CD14-positive monocyte (primary cell): ENCODE data around the gene PMF1. TPM values are rescaled to one million over a fixed set of nuclear protein-coding genes. Genes with fewer than 3 reads are reported as not detected.
"Not testable (repeated sequence)": the region's sequence is repeated elsewhere in the genome, so short reads cannot be mapped to it uniquely, and the experiment has no call there.

ENCODE experiments used
- DNase-seq, 3 donors: peaks; one replicate each; pipeline ENCODE4 v3.0.0-alpha.2; 2011 to 2022
- H2AFZ ChIP-seq: 2 replicates; pipeline ENCODE4 v1.6.0; 2012; ENCODE audit warnings: mild to moderate bottlenecking, low read depth, low read length, inconsistent platforms; ENCODE audit not compliant: insufficient read depth, poor library complexity, severe bottlenecking
- H3K27ac ChIP-seq, 2 donors: 1 replicate in 1 of 2; 2 replicates in 1 of 2; pipeline ENCODE4 v1.5.1; 2012 to 2013; ENCODE audit warnings: low read length in 2 of 2, control low read depth in 1 of 2, inconsistent platforms in 1 of 2, low read depth in 1 of 2, mild to moderate bottlenecking in 1 of 2
- H3K27me3 ChIP-seq, 2 donors: one replicate each; pipeline versions ENCODE4 v1.6.0 to v1.6.1; 2011 to 2013; ENCODE audit warnings: low read length in 2 of 2; ENCODE audit not compliant: control insufficient read depth in 2 of 2, insufficient read depth in 2 of 2
- H3K36me3 ChIP-seq, 2 donors: replicated peaks in 1 of 2; 1 replicate in 1 of 2; 2 replicates in 1 of 2; pipeline versions ENCODE4 v1.5.1 to v1.6.1; 2012 to 2013; ENCODE audit warnings: low read length in 2 of 2, control low read depth in 1 of 2, inconsistent platforms in 1 of 2, mild to moderate bottlenecking in 1 of 2; ENCODE audit not compliant: insufficient read depth in 2 of 2, control insufficient read depth in 1 of 2
- H3K4me1 ChIP-seq, 2 donors: 1 replicate in 1 of 2; 2 replicates in 1 of 2; pipeline versions ENCODE4 v1.5.1 to v1.6.1; 2012 to 2013; ENCODE audit warnings: low read length in 2 of 2, control low read depth in 1 of 2, inconsistent platforms in 1 of 2, mild to moderate bottlenecking in 1 of 2, moderate library complexity in 1 of 2; ENCODE audit not compliant: insufficient read depth in 2 of 2, control insufficient read depth in 1 of 2
- H3K4me2 ChIP-seq: replicated peaks from 2 replicates; pipeline ENCODE3; 2012; ENCODE audit warnings: low read length, moderate library complexity, mild to moderate bottlenecking; ENCODE audit not compliant: poor library complexity, severe bottlenecking; ENCODE audit errors: extremely low read depth
- H3K4me3 ChIP-seq, 3 experiments: fragments of 200-600 bp in 1 of 3; sonication (generic) in 1 of 3; replicated peaks in 1 of 3; 1 replicate in 2 of 3; 2 replicates in 1 of 3; pipeline ENCODE4 v1.5.1; 2011 to 2013; ENCODE audit warnings: low read length in 3 of 3, mild to moderate bottlenecking in 3 of 3, control low read depth in 2 of 3, low read depth in 2 of 3, inconsistent platforms in 1 of 3, moderate library complexity in 1 of 3
- H3K79me2 ChIP-seq: 2 replicates; pipeline ENCODE4 v1.6.0; 2012; ENCODE audit warnings: mild to moderate bottlenecking, control low read depth, inconsistent platforms, low read length, moderate library complexity; ENCODE audit not compliant: insufficient read depth
- H3K9ac ChIP-seq: 2 replicates; pipeline ENCODE4 v1.6.0; 2017; ENCODE audit warnings: low read length, mild to moderate bottlenecking; ENCODE audit not compliant: insufficient read depth, poor library complexity, severe bottlenecking
- H3K9me3 ChIP-seq, 2 donors: replicated peaks in 1 of 2; 1 replicate in 1 of 2; 2 replicates in 1 of 2; pipeline versions ENCODE4 v1.5.1 to v1.6.1; 2012 to 2013; ENCODE audit warnings: low read length in 2 of 2, control low read depth in 1 of 2; ENCODE audit not compliant: control insufficient read depth in 1 of 2, insufficient read depth in 1 of 2
- H4K20me1 ChIP-seq: 2 replicates; pipeline ENCODE4 v1.6.0; 2012; ENCODE audit warnings: mild to moderate bottlenecking, low read length, control low read depth, moderate library complexity; ENCODE audit not compliant: insufficient read depth
- H3K27ac Mint-ChIP-seq, 7 donors: one replicate each; pipeline ENCODE4 v1.8.0; 2020; ENCODE audit warnings: mild to moderate bottlenecking in 7 of 7, mixed read lengths in 7 of 7, moderate library complexity in 6 of 7, inconsistent platforms in 2 of 7
- H3K27me3 Mint-ChIP-seq, 3 donors: one replicate each; pipeline ENCODE4 v1.8.0; 2021 to 2022; ENCODE audit warnings: low read depth in 3 of 3, mild to moderate bottlenecking in 3 of 3, mixed read lengths in 3 of 3, moderate library complexity in 3 of 3, inconsistent platforms in 1 of 3
- H3K36me3 Mint-ChIP-seq, 2 donors: one replicate each; pipeline ENCODE4 v1.8.0; 2020; ENCODE audit warnings: mixed read lengths in 2 of 2, inconsistent platforms in 1 of 2, mild to moderate bottlenecking in 1 of 2
- H3K4me1 Mint-ChIP-seq: one replicate; pipeline ENCODE4 v1.8.0; 2020; ENCODE audit warnings: mild to moderate bottlenecking, mixed read lengths
- H3K4me3 Mint-ChIP-seq, 2 donors: one replicate each; pipeline ENCODE4 v1.8.0; 2020; ENCODE audit warnings: mild to moderate bottlenecking in 2 of 2, mixed read lengths in 2 of 2, moderate library complexity in 1 of 2
- H3K9me3 Mint-ChIP-seq, 7 donors: one replicate each; pipeline ENCODE4 v1.8.0; 2020 to 2022; ENCODE audit warnings: mixed read lengths in 7 of 7, mild to moderate bottlenecking in 6 of 7, moderate library complexity in 6 of 7, inconsistent platforms in 2 of 7
- WGBS: methylation state at CpG from one replicate; pipeline ENCODE4 v1.1.5; 2013; ENCODE audit warnings: missing lambda C conversion rate; ENCODE audit not compliant: insufficient coverage; 5-methylcytosine and 5-hydroxymethylcytosine counted together
- intact Hi-C, 2 donors: fragments of 100-400 bp; cut with micrococcal nuclease; formaldehyde crosslinking; loops; one replicate each; pipeline versions ENCODE4 v1.15.0 to v1.15.1; 2023
- polyA plus RNA-seq, 3 donors: library from polyadenylated mRNA; depleted of rRNA in 1 of 3; unstranded in 2 of 3; stranded (reverse) in 1 of 3; fragments of 300-500 nt in 2 of 3; fragments of >200 nt in 1 of 3; fragmentation: Illumina TruSeq in 2 of 3; gene quantifications; 1 replicate in 2 of 3; 2 replicates in 1 of 3; pipeline ENCODE4 v1.2.3, GENCODE V29; 2012 to 2021

PMF1 gene
- polyA plus RNA-seq, 3 donors: 83.7 to 90.4 (median 86.1) TPM

DNA sequence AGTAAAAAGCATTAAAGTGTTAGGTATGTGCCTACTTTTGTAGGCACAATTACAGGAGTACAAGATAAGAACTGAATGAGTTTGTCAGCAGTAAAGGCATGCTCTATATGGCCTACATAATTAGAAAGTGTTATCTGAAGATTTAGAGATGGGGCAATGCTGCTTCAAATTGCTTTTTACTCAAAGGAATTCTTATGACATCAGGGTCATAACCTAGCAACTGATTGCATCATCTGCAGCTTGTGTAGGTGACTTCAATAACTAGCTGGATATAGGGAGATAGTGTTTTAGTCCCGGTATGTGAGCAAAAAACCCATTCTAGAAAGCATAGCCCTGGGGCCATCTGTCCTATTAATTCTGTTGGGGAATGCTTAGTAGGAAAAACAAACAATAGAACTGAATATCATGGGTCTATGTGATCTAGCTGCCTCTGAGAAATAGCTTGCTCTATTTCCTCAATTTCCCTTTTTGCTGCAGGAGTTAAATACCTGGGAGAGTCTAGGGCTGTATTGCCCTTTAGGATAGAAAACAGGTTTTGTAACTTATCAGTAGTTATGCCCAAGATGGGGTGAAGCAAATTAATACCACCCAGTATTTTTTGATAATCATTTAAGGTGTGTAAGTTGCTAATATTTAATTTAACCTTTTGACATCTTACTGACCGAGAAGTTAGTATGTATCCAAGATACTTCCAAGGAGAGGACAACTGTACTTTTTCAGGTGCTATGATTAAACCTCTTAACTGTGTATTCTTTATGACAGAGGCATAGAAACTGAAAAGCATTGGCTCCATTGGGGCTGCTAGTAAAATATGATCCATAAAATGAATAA lies 26.2 kb upstream of the PMF1 start:
- intact Hi-C loops, H3K27me3 ChIP-seq, H3K9ac ChIP-seq, H3K27ac Mint-ChIP-seq, H3K27me3 Mint-ChIP-seq, H2AFZ ChIP-seq, H4K20me1 ChIP-seq, H3K4me3 Mint-ChIP-seq, DNase-seq, H3K4me3 ChIP-seq, H3K4me2 ChIP-seq, H3K36me3 ChIP-seq, H3K4me1 ChIP-seq, H3K9me3 ChIP-seq, H3K4me1 Mint-ChIP-seq, H3K27ac ChIP-seq, H3K79me2 ChIP-seq: not testable (repeated sequence)
- whole genome bisulfite sequencing: no CpG with 5 or more reads among the region's 2 CpGs
- H3K36me3 Mint-ChIP-seq: peaks cover 15 to 27% of the 10 kb centered on the region in 2 donors
- peaks cover 0 to 11% (median 6%) of the 10 kb centered on the region in 7 donors for H3K9me3 Mint-ChIP-seq

DNA sequence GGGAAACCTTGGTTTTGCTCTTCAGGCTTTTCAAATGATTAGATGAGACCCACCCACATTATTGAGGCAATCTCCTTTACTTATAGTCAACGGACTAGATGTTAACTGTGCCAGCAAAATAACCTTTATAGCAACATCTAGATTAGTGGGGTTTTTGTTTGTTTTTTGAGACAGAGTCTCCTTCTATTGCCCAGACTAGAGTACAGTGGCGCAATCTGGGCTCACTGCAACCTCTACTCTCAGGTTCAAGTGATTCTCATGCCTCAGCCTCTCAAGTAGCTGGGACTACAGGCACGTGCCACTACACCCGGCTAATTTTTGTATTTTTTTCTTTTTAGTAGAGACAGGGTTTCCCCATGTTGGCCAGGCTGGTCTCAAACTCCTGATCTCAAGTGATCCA lies 22.5 kb upstream of the PMF1 start:
- DNase-seq, H2AFZ ChIP-seq, H3K4me2 ChIP-seq, H3K9me3 Mint-ChIP-seq, H3K27me3 ChIP-seq, H3K4me3 Mint-ChIP-seq, H3K9ac ChIP-seq, H4K20me1 ChIP-seq, H3K27me3 Mint-ChIP-seq, H3K36me3 ChIP-seq, H3K9me3 ChIP-seq, H3K4me3 ChIP-seq, H3K27ac ChIP-seq, H3K36me3 Mint-ChIP-seq: not testable (repeated sequence)
- H3K27ac Mint-ChIP-seq: peak overlapping the region in 1 of 7 donors; percentile 73
- peaks cover 21 to 32% of the 10 kb centered on the region in 2 donors for H3K4me1 ChIP-seq
- intact Hi-C loops: loop anchor here in 1 of 2 donors (5.0 kb wide), 1 partner anchor 43 kb away; no protein-coding TSS in a partner anchor
- H3K79me2 ChIP-seq: peaks cover 22% of the 10 kb centered on the region
- peaks cover 33% of the 10 kb centered on the region for H3K4me1 Mint-ChIP-seq
- no CpG with 5 or more reads among the region's 4 CpGs for WGBS
